Stimulated activated naive B cell treated with anti-CD40 and anti-IgM and Interleukin-4, amounts not matched to agents 10 μg/mL and 1 μg/mL and 100 μg/mL, for 72 hours (primary cell): ENCODE data around the gene CCDC116.
A peak's percentile ranks its signal among the peaks of the same experiment; 100 is the strongest.
"Not testable (repeated sequence)": the region's sequence is repeated elsewhere in the genome, so short reads cannot be mapped to it uniquely, and the experiment has no call there.

Experiments used
- ATAC-seq, 2 donors: fragments of 150-1000 bp; cut with Tn5 transposase; replicated peaks; 2 replicates each; pipeline ENCODE4 v1.10.0; 2021; ENCODE audit warnings: moderate library complexity in 1 of 2
- DNase-seq: peaks from one replicate; pipeline ENCODE4 v3.0.0; 2021
- H3K27ac Mint-ChIP-seq: one replicate; pipeline ENCODE4 v1.8.0; 2022; ENCODE audit warnings: mild to moderate bottlenecking, mixed read lengths
- H3K27me3 Mint-ChIP-seq, 2 donors: one replicate each; pipeline ENCODE4 v1.8.0; 2022; ENCODE audit warnings: mixed read lengths in 2 of 2
- H3K36me3 Mint-ChIP-seq, 2 donors: one replicate each; pipeline ENCODE4 v1.8.0; 2022; ENCODE audit warnings: mixed read lengths in 2 of 2, mild to moderate bottlenecking in 1 of 2
- H3K4me1 Mint-ChIP-seq, 2 donors: one replicate each; pipeline ENCODE4 v1.8.0; 2022; ENCODE audit warnings: mixed read lengths in 2 of 2, mild to moderate bottlenecking in 1 of 2
- H3K4me3 Mint-ChIP-seq, 2 donors: one replicate each; pipeline ENCODE4 v1.8.0; 2022; ENCODE audit warnings: mild to moderate bottlenecking in 2 of 2, mixed read lengths in 2 of 2, moderate library complexity in 1 of 2
- H3K9me3 Mint-ChIP-seq, 2 donors: one replicate each; pipeline ENCODE4 v1.8.0; 2022; ENCODE audit warnings: mixed read lengths in 2 of 2, mild to moderate bottlenecking in 1 of 2

CCDC116 gene

GRCh38 chr22:21645513-21645912 is 13.0 kb downstream of the CCDC116 start:
- DNase-seq, ATAC-seq, H3K9me3 Mint-ChIP-seq, H3K4me3 Mint-ChIP-seq, H3K27me3 Mint-ChIP-seq, H3K27ac Mint-ChIP-seq: not testable (repeated sequence)
- Mint-ChIP-seq H3K4me1 (peaks cover 35 to 57% of the 10 kb centered on the region in 2 donors), H3K36me3 (peaks cover 31 to 38% of the 10 kb centered on the region in 2 donors)

- no peaks in the 10 kb centered on the region for H3K9me3 Mint-ChIP-seq
- no peaks in the 10 kb centered on the region for H3K27me3 Mint-ChIP-seq
- DNase-seq: peak; percentile 60
- H3K27ac Mint-ChIP-seq: no peak overlapping the region
- peak; percentile 27 to 37 for ATAC-seq
- H3K4me3 Mint-ChIP-seq: no peak overlapping the region
- H3K36me3 Mint-ChIP-seq: peaks cover 33 to 38% of the 10 kb centered on the region in 2 donors
- peaks cover 37 to 59% of the 10 kb centered on the region in 2 donors for H3K4me1 Mint-ChIP-seq
Observed at GRCh38 chr22:21646608-21647590, 14.3 kb downstream of the CCDC116 start.

- H3K4me3 Mint-ChIP-seq: no peak overlapping the region
- peaks cover 26 to 50% of the 10 kb centered on the region in 2 donors for H3K4me1 Mint-ChIP-seq
Observed at GRCh38 chr22:21650280-21650679, 17.7 kb downstream of the CCDC116 start.

GRCh38 chr22:21650823-21651520 is 18.4 kb downstream of the CCDC116 start:
- peaks cover 25 to 29% of the 10 kb centered on the region in 2 donors for H3K36me3 Mint-ChIP-seq

More at GRCh38 chr22:21650280-21650679, 17.7 kb downstream of the CCDC116 start:
- H3K27ac Mint-ChIP-seq: no peak overlapping the region
- DNase-seq (no peak), ATAC-seq (no peak)
- no peaks in the 10 kb centered on the region for H3K9me3 Mint-ChIP-seq
- H3K36me3 Mint-ChIP-seq: peaks cover 25 to 29% of the 10 kb centered on the region in 2 donors
- no peaks in the 10 kb centered on the region for H3K27me3 Mint-ChIP-seq

GRCh38 chr22:21651521-21652009 is 19.0 kb downstream of the CCDC116 start:
- H3K4me1 Mint-ChIP-seq: peaks cover 23 to 45% of the 10 kb centered on the region in 2 donors
- peaks cover 21 to 25% of the 10 kb centered on the region in 2 donors for H3K36me3 Mint-ChIP-seq
- H3K9me3 Mint-ChIP-seq: no peaks in the 10 kb centered on the region
- DNase-seq: no peak
- peak overlapping the region; percentile 20 for H3K27ac Mint-ChIP-seq
- H3K4me3 Mint-ChIP-seq: peak overlapping the region; percentile 88 to 99
- peak in 1 of 2 donors; percentile 16 for ATAC-seq
- H3K27me3 Mint-ChIP-seq: no peaks in the 10 kb centered on the region

More at GRCh38 chr22:21650823-21651520, 18.4 kb downstream of the CCDC116 start:
- DNase-seq: no peak
- Mint-ChIP-seq H3K9me3 (no peaks in the 10 kb centered on the region), H3K27me3 (no peaks in the 10 kb centered on the region), H3K4me3 (peak overlapping the region; percentile 88 to 99), H3K4me1 (peaks cover 26 to 50% of the 10 kb centered on the region in 2 donors), H3K27ac (peak overlapping the region; percentile 20)
- no peak for ATAC-seq

GRCh38 chr22:21652010-21652546 is 19.5 kb downstream of the CCDC116 start:
- H3K4me3 Mint-ChIP-seq: peak overlapping the region; percentile 88 to 99
- peaks cover 26 to 45% of the 10 kb centered on the region in 2 donors for H3K4me1 Mint-ChIP-seq
- H3K36me3 Mint-ChIP-seq: peaks cover 21% of the 10 kb centered on the region in 2 donors
- H3K27ac Mint-ChIP-seq: peak overlapping the region; percentile 90
- ATAC-seq: peak; percentile 97 to 99
- DNase-seq: peak; percentile 78
- H3K9me3 Mint-ChIP-seq: peaks cover 0 to 4% of the 10 kb centered on the region in 2 donors
- H3K27me3 Mint-ChIP-seq: no peaks in the 10 kb centered on the region

- H3K9me3 Mint-ChIP-seq: peaks cover 0 to 4% of the 10 kb centered on the region in 2 donors
- H3K27ac Mint-ChIP-seq: no peak overlapping the region
- no peaks in the 10 kb centered on the region for H3K27me3 Mint-ChIP-seq
- peak overlapping the region; percentile 88 to 99 for H3K4me3 Mint-ChIP-seq
- no peak for DNase-seq
- H3K4me1 Mint-ChIP-seq: peaks cover 28 to 49% of the 10 kb centered on the region in 2 donors
- no peak for ATAC-seq
- peaks cover 21% of the 10 kb centered on the region in 2 donors for H3K36me3 Mint-ChIP-seq
Observed at GRCh38 chr22:21652547-21653545, 20.3 kb downstream of the CCDC116 start.

GRCh38 chr22:21657020-21657359 is 24.4 kb downstream of the CCDC116 start:
- Mint-ChIP-seq H3K4me3 (peak overlapping the region; percentile 81 to 86), H3K36me3 (peaks cover 0 to 6% of the 10 kb centered on the region in 2 donors), H3K27me3 (no peaks in the 10 kb centered on the region), H3K4me1 (peaks cover 11 to 29% of the 10 kb centered on the region in 2 donors), H3K27ac (peak overlapping the region; percentile 67), H3K9me3 (peaks cover 2 to 4% of the 10 kb centered on the region in 2 donors)
- DNase-seq (no peak), ATAC-seq (no peak)

GRCh38 chr22:21657360-21658032 is 24.9 kb downstream of the CCDC116 start:
- ATAC-seq (peak; percentile 92 to 94), DNase-seq (peak; percentile 65)
- Mint-ChIP-seq H3K27me3 (no peaks in the 10 kb centered on the region), H3K4me3 (peak overlapping the region; percentile 86 to 88), H3K9me3 (peaks cover 2 to 4% of the 10 kb centered on the region in 2 donors), H3K27ac (peak overlapping the region; percentile 70), H3K4me1 (peaks cover 9 to 24% of the 10 kb centered on the region in 2 donors), H3K36me3 (peaks cover 0 to 6% of the 10 kb centered on the region in 2 donors)

GRCh38 chr22:21659864-21660525 is 27.4 kb downstream of the CCDC116 start:
- ATAC-seq: no peak
- H3K4me3 Mint-ChIP-seq: no peak overlapping the region

GRCh38 chr22:21660904-21661303 is 28.3 kb downstream of the CCDC116 start:
- no peaks in the 10 kb centered on the region for H3K27me3 Mint-ChIP-seq
- no peak for ATAC-seq

More at GRCh38 chr22:21659864-21660525, 27.4 kb downstream of the CCDC116 start:
- H3K27ac Mint-ChIP-seq: no peak overlapping the region
- DNase-seq: no peak
- no peaks in the 10 kb centered on the region for H3K27me3 Mint-ChIP-seq
- H3K9me3 Mint-ChIP-seq: peaks cover 2 to 4% of the 10 kb centered on the region in 2 donors
- H3K36me3 Mint-ChIP-seq: peaks cover 0 to 6% of the 10 kb centered on the region in 2 donors
- peaks cover 11 to 18% of the 10 kb centered on the region in 2 donors for H3K4me1 Mint-ChIP-seq

GRCh38 chr22:21661991-21662390 is 29.4 kb downstream of the CCDC116 start:
- peak overlapping the region in 1 of 2 donors; percentile 32 for H3K4me3 Mint-ChIP-seq

More at GRCh38 chr22:21660904-21661303, 28.3 kb downstream of the CCDC116 start:
- no peak for DNase-seq
- Mint-ChIP-seq H3K4me3 (no peak overlapping the region), H3K4me1 (peaks cover 17 to 25% of the 10 kb centered on the region in 2 donors), H3K27ac (no peak overlapping the region), H3K36me3 (peaks cover 0 to 6% of the 10 kb centered on the region in 2 donors), H3K9me3 (peaks cover 2 to 4% of the 10 kb centered on the region in 2 donors)

More at GRCh38 chr22:21661991-21662390, 29.4 kb downstream of the CCDC116 start:
- no peak for DNase-seq
- no peaks in the 10 kb centered on the region for H3K36me3 Mint-ChIP-seq
- no peaks in the 10 kb centered on the region for H3K27me3 Mint-ChIP-seq
- H3K27ac Mint-ChIP-seq: no peak overlapping the region
- H3K4me1 Mint-ChIP-seq: peaks cover 13 to 24% of the 10 kb centered on the region in 2 donors
- no peak for ATAC-seq
- peaks cover 0 to 2% of the 10 kb centered on the region in 2 donors for H3K9me3 Mint-ChIP-seq
